H7 (cell line): ENCODE results near the gene PSTPIP2. TPM values are rescaled to one million over a fixed set of nuclear protein-coding genes. Genes with fewer than 3 reads are reported as not detected.
"Not testable (repeated sequence)": the region's sequence is repeated elsewhere in the genome, so short reads cannot be mapped to it uniquely, and the experiment has no call there.

Source experiments
- DNase-seq: peaks from one replicate; pipeline ENCODE4 v3.0.0; 2012
- H3K27me3 ChIP-seq: 2 replicates; pipeline ENCODE4 v1.6.0; 2011; ENCODE audit warnings: mild to moderate bottlenecking, low read length; ENCODE audit not compliant: control insufficient read depth, insufficient read depth
- H3K36me3 ChIP-seq: replicated peaks from 2 replicates; pipeline ENCODE4 v1.5.1; 2011; ENCODE audit warnings: low read length; ENCODE audit not compliant: control insufficient read depth, insufficient read depth
- H3K4me3 ChIP-seq: 2 replicates; pipeline ENCODE4 v1.5.1; 2011; ENCODE audit warnings: low read depth, mild to moderate bottlenecking, control low read depth, low read length, moderate library complexity; ENCODE audit not compliant: insufficient read depth
- total RNA-seq: library from RNA; depleted of rRNA; stranded (reverse); fragments of >200 nt; shearing (Covaris generic); gene quantifications from 2 replicates; pipeline ENCODE4 v1.2.3, GENCODE V29; 2014

The PSTPIP2 gene
- total RNA-seq, 1 experiment from 2014 or later = 0.42 TPM

GRCh38 chr18:46054956-46055837 is 16.9 kb downstream of the PSTPIP2 start:
- Histone ChIP-seq H3K4me3 (no peak overlapping the region), H3K36me3 (no peaks in the 10 kb centered on the region), H3K27me3 (no peaks in the 10 kb centered on the region)
- no peak for DNase-seq

- no peak for DNase-seq
- no peak overlapping the region for H3K4me3 ChIP-seq
- H3K27me3 ChIP-seq = no peaks in the 10 kb centered on the region
- no peaks in the 10 kb centered on the region for H3K36me3 ChIP-seq
These were observed 18.5 kb downstream of the PSTPIP2 start for GRCh38 chr18:46053368-46054095.

GRCh38 chr18:46051731-46052461 is 20.2 kb downstream of the PSTPIP2 start:
- Histone ChIP-seq H3K36me3 (no peaks in the 10 kb centered on the region), H3K4me3 (no peak overlapping the region), H3K27me3 (no peaks in the 10 kb centered on the region)
- DNase-seq = no peak

GRCh38 chr18:46050268-46050667 is 21.8 kb downstream of the PSTPIP2 start:
- no peaks in the 10 kb centered on the region for H3K27me3 ChIP-seq
- no peak for DNase-seq
- H3K36me3 ChIP-seq = no peaks in the 10 kb centered on the region
- H3K4me3 ChIP-seq = no peak overlapping the region

GRCh38 chr18:46048641-46049040 is 23.4 kb downstream of the PSTPIP2 start:
- no peak for DNase-seq
- H3K27me3 ChIP-seq = no peaks in the 10 kb centered on the region
- H3K4me3 ChIP-seq = no peak overlapping the region
- H3K36me3 ChIP-seq = no peaks in the 10 kb centered on the region

GRCh38 chr18:46047369-46047768 is 24.7 kb downstream of the PSTPIP2 start:
- H3K27me3 ChIP-seq, H3K4me3 ChIP-seq, DNase-seq, H3K36me3 ChIP-seq: not testable (repeated sequence)

GRCh38 chr18:46046688-46047087 is 25.4 kb downstream of the PSTPIP2 start:
- H3K4me3 ChIP-seq = no peak overlapping the region

GRCh38 chr18:46046126-46046525 is 25.9 kb downstream of the PSTPIP2 start:
- no peak overlapping the region for H3K4me3 ChIP-seq
- no peaks in the 10 kb centered on the region for H3K36me3 ChIP-seq
- DNase-seq = peak; percentile 44
- no peaks in the 10 kb centered on the region for H3K27me3 ChIP-seq

More at GRCh38 chr18:46046688-46047087, 25.4 kb downstream of the PSTPIP2 start:
- DNase-seq = no peak
- H3K36me3 ChIP-seq = no peaks in the 10 kb centered on the region
- no peaks in the 10 kb centered on the region for H3K27me3 ChIP-seq

GRCh38 chr18:46042571-46043123 is 29.4 kb downstream of the PSTPIP2 start:
- DNase-seq = no peak
- H3K27me3 ChIP-seq = no peaks in the 10 kb centered on the region
- H3K36me3 ChIP-seq = no peaks in the 10 kb centered on the region
- H3K4me3 ChIP-seq = no peak overlapping the region

GRCh38 chr18:46040747-46041104 is 31.3 kb downstream of the PSTPIP2 start:
- Histone ChIP-seq H3K27me3 (no peaks in the 10 kb centered on the region), H3K4me3 (no peak overlapping the region), H3K36me3 (no peaks in the 10 kb centered on the region)
- DNase-seq = no peak

- no peaks in the 10 kb centered on the region for H3K27me3 ChIP-seq
- H3K36me3 ChIP-seq = no peaks in the 10 kb centered on the region
- no peak for DNase-seq
- H3K4me3 ChIP-seq = no peak overlapping the region
These were observed 31.9 kb downstream of the PSTPIP2 start for GRCh38 chr18:46040033-46040746.

GRCh38 chr18:46037512-46038305 is 34.4 kb downstream of the PSTPIP2 start:
- Histone ChIP-seq H3K27me3 (no peaks in the 10 kb centered on the region), H3K36me3 (no peaks in the 10 kb centered on the region), H3K4me3 (no peak overlapping the region)
- no peak for DNase-seq
